Activated CD4-positive, alpha-beta T cell treated with anti-CD3 and anti-CD28 coated beads for 1 hour (primary cell): ENCODE measurements around the gene SLC24A2.

ENCODE experiments used
- DNase-seq: peaks from one replicate; pipeline ENCODE4 v3.0.0-alpha.2; 2020

Gene SLC24A2

GRCh38 chr9:19754921-19755320 is 33.9 kb downstream of the SLC24A2 start:
- no peak for DNase-seq

GRCh38 chr9:19748278-19749126 is 40.3 kb downstream of the SLC24A2 start:
- DNase-seq, result no peak

GRCh38 chr9:19746223-19746622 is 42.6 kb downstream of the SLC24A2 start:
- no peak for DNase-seq

GRCh38 chr9:19741178-19741577 is 47.7 kb downstream of the SLC24A2 start:
- DNase-seq, result no peak
